LNCaP clone FGC (cell line): ENCODE measurements around the gene NAA15.
"Not testable (repeated sequence)": the region's sequence is repeated elsewhere in the genome, so short reads cannot be mapped to it uniquely, and the experiment has no call there.

Experiments
- DNase-seq: peaks from one replicate; pipeline ENCODE4 v3.0.0-alpha.2; 2011; ENCODE audit warnings: low read depth
- H3K4me3 ChIP-seq: 2 replicates; pipeline ENCODE4 v1.5.1; 2011; ENCODE audit warnings: mild to moderate bottlenecking, low read depth, low read length, control low read depth
- TF ChIP-seq, protein P1 (sequence below): IDR thresholded peaks from 2 replicates; pipeline ENCODE4 v1.5.1; 2012; ENCODE audit warnings: mild to moderate bottlenecking; ENCODE audit not compliant: control insufficient read depth, insufficient read depth; ENCODE audit errors: extremely low read depth

Gene NAA15

DNA sequence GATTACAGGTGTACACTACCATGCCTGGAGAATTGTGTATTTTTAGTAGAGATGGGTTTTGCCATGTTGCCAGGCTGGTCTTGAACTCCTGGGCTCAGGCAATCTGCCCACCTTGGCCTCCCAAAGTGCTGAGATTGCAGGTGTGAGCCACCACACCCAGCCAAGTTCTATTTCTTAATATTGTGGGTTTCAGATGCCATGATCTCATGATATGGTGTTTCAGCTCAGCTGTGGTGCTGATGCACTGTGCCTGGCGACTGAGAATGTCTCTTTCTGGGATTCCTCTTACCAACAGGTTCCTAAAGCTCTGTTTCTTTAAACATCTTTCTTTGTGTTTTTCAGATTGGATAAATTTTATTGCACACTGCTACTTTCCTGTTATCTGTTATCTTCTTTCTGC, 18.3 kb downstream of the NAA15 start:
- no peak overlapping the region for H3K4me3 ChIP-seq
- no peak for DNase-seq
- TF ChIP-seq, protein P1, sequence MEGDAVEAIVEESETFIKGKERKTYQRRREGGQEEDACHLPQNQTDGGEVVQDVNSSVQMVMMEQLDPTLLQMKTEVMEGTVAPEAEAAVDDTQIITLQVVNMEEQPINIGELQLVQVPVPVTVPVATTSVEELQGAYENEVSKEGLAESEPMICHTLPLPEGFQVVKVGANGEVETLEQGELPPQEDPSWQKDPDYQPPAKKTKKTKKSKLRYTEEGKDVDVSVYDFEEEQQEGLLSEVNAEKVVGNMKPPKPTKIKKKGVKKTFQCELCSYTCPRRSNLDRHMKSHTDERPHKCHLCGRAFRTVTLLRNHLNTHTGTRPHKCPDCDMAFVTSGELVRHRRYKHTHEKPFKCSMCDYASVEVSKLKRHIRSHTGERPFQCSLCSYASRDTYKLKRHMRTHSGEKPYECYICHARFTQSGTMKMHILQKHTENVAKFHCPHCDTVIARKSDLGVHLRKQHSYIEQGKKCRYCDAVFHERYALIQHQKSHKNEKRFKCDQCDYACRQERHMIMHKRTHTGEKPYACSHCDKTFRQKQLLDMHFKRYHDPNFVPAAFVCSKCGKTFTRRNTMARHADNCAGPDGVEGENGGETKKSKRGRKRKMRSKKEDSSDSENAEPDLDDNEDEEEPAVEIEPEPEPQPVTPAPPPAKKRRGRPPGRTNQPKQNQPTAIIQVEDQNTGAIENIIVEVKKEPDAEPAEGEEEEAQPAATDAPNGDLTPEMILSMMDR = no peak

DNA sequence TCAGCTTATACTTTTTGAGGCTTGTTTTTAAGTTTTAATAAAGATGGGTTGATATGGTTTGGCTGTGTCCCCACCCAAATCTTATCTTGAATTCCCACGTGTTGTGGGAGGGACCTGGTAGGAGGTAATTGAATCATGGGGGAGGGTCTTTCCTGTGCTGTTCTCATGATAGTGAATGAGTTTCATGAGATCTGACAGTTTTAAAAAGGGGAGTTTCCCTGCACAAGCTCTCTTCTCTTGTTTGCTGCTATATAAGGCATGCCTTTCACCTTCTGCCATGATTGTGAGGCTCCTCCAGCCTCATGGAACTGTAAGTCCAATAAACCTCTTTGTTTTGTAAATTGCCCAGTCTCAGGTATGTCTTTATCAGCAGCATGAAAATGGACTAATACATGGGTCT, 20.8 kb downstream of the NAA15 start:
- DNase-seq, H3K4me3 ChIP-seq: not testable (repeated sequence)

DNA sequence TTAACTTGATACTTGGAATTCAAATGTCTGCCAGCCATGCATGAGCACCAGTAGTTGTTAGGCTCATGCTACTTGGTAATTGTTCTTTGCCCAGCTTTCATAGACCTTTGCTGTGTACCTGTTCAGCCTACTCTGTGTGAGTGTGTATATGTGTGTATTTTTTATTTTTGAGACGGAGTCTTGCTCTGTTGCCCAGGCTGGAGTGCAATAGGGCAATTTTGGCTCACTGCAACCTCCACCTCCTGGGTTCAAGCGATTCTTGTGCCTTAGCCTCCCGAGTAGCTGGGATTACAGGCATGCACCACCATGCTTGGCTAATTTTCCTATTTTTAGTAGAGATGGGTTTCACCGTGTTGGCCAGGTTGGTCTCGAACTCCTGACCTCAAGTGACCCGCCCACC, 21.2 kb downstream of the NAA15 start:
- H3K4me3 ChIP-seq, DNase-seq: not testable (repeated sequence)

DNA sequence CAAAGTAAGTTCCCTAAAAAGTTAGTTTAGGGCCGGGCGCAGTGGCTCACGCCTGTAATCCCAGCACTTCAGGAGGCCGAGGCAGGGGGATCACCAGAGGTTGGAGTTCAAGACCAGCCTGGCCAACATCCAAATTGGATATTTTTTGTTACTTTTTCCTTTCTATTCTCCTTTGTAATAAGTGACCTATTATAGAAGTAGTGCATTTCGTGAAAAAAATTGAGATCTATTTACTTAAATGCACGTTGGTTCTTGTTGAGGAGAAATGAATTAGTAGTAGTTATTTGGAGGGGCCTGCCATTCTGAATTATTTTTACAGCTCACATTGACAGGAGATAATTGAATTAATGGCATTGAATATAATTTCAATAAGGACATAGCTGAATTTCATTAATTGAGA, 23.3 kb downstream of the NAA15 start:
- DNase-seq = no peak
- H3K4me3 ChIP-seq = no peak overlapping the region
- TF ChIP-seq, protein P1 = no peak

DNA sequence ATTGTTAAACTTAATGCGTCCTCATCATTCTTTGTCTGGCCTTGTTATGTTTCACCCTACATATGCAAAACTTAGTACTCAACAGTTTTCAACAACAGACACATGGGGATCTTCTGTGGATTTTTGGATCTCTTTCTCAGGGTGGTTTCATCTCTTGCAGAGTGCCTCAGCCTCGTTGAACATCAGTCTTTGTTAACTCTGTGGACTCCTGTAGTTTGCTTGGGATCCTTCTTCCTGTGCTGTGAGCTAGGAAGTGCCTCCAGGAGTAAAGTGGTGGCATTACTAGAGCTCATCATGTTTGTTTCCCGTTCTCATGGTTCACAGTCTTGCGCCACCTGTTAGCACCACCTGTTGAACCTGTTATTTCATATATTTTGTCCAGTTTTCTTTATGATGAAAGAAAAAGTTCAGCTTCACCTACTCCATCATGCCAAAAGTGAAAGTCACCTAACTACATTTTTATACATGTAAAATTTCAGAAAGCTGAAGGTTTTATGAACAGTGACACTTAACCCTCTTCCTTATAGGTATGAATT, 28.4 kb downstream of the NAA15 start:
- no peak for DNase-seq
- TF ChIP-seq, protein P1 = no peak

DNA sequence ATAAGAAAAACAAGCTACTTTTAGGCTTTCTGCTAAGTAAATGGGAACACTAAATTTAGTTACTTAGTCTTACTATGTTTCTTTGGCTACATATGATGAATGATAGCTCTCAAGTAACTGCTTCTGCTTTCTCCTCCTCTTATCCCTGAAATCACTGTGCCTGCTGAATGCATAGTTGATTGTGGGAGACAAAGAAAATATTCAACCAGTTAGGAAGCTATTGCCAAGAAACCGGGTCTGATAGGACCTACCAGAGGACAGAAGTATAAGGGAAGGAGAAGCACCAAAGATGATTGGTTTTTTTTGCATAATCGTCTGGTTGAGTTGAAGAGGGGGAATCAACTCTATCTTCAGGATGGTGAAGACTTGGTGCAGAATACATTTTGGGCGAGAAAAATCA, 29.0 kb downstream of the NAA15 start:
- no peak overlapping the region for H3K4me3 ChIP-seq
- no peak for DNase-seq
- TF ChIP-seq, protein P1 = no peak

More for the DNA sequence above, 28.4 kb downstream of the NAA15 start:
- no peak overlapping the region for H3K4me3 ChIP-seq

DNA sequence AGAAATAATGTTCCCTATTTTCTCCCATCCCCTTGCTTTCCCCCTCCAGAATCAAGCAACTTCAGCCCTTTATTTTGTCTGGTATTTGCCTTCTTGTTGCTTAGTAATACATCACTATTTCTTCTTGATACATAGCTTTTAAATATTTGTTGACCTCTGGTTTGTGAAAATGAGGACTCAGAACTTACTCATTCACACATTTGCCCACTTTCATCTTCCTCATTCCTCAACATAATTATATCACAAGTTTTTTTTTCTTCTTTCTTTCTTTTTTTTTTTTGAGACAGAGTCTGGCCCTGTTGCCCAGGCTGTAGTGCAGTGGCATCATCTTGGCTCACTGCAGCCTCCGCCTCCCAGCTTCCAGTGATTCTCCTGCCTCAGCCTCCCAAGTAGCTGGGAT, 29.9 kb downstream of the NAA15 start:
- TF ChIP-seq, protein P1 = no peak
- H3K4me3 ChIP-seq = no peak overlapping the region
- no peak for DNase-seq

DNA sequence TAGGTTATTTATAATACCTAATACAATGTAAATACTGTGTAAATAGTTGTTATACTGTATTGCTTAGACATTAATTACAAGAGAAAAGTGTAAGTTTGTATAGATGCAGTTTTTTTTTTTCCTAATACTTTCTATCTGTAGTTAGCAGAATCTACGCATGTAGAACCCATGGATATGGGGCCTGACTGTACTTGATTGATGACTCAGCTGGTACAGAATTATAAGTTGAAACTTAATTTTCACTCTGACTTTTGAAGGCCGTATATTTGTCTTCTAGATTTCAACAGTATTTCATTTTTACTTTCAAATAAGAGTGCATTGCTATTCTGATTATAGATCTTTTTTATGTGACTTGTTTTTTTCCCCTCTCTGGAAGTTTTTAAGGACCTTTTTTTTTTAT, 31.7 kb downstream of the NAA15 start:
- no peak overlapping the region for H3K4me3 ChIP-seq
- DNase-seq = no peak
- TF ChIP-seq, protein P1 = no peak
